SK-N-SH treated with all-trans-retinoic acid at 6 μM for 48 hours (cell line): ENCODE measurements around the gene EXOC3L2.

ENCODE experiments used
- ATAC-seq: fragments of 200-7000 bp; cut with Tn5 transposase; 3 replicates; pipeline ENCODE4 v1.9.1; 2020; ENCODE audit warnings: mild to moderate bottlenecking, moderate library complexity
- ARNTL ChIP-seq: fragments of 450-650 bp; formaldehyde crosslinking; IDR thresholded peaks from 2 replicates; pipeline ENCODE4 v1.5.0; 2020; ENCODE audit warnings: low read depth, mild to moderate bottlenecking, moderate library complexity, borderline replicate concordance
- BACH2 ChIP-seq: fragments of 250-450 bp; sonication (Bioruptor Pico); IDR thresholded peaks from 2 replicates; pipeline ENCODE4 v1.9.0; 2021; ENCODE audit warnings: mild to moderate bottlenecking, borderline replicate concordance
- CSDC2 ChIP-seq: fragments of 250-450 bp; sonication (Bioruptor Pico); IDR thresholded peaks from 2 replicates; pipeline ENCODE4 v1.5.0; 2020; ENCODE audit warnings: mild to moderate bottlenecking, moderate library complexity
- ESRRG ChIP-seq: fragments of 250-450 bp; sonication (Bioruptor Pico); IDR thresholded peaks from 2 replicates; pipeline ENCODE4 v1.6.1; 2021; ENCODE audit warnings: mild to moderate bottlenecking
- GLIS3 ChIP-seq: fragments of 250-450 bp; sonication (Bioruptor Pico); IDR thresholded peaks from 2 replicates; pipeline ENCODE4 v1.5.0; 2020; ENCODE audit warnings: mild to moderate bottlenecking, moderate library complexity
- ISL1 ChIP-seq: fragments of 250-450 bp; sonication (Bioruptor Pico); IDR thresholded peaks from 2 replicates; pipeline ENCODE4 v2.1.2; 2022; ENCODE audit warnings: mild to moderate bottlenecking, moderate library complexity
- OSR1 ChIP-seq: fragments of 250-450 bp; sonication (Bioruptor Pico); IDR thresholded peaks from 2 replicates; pipeline ENCODE4 v1.8.0; 2022; ENCODE audit warnings: moderate library complexity, mild to moderate bottlenecking, inconsistent platforms
- PPARA ChIP-seq: fragments of 250-450 bp; sonication (Bioruptor Pico); IDR thresholded peaks from 2 replicates; pipeline ENCODE4 v1.5.0; 2020; ENCODE audit warnings: mild to moderate bottlenecking, borderline replicate concordance
- RARB ChIP-seq: fragments of 250-450 bp; sonication (Bioruptor Pico); IDR thresholded peaks from 2 replicates; pipeline ENCODE4 v1.8.0; 2021; ENCODE audit warnings: mild to moderate bottlenecking, moderate library complexity
- TCF4 ChIP-seq: fragments of 250-450 bp; sonication (Bioruptor Pico); IDR thresholded peaks from 2 replicates; pipeline ENCODE4 v1.8.0; 2021; ENCODE audit warnings: mild to moderate bottlenecking, moderate library complexity, borderline replicate concordance
- TOX ChIP-seq: fragments of 250-450 bp; sonication (Bioruptor Pico); IDR thresholded peaks from 2 replicates; pipeline ENCODE4 v1.8.0; 2021; ENCODE audit warnings: mild to moderate bottlenecking, moderate library complexity, borderline replicate concordance
- ZC3H10 ChIP-seq: fragments of 250-450 bp; sonication (Bioruptor Pico); IDR thresholded peaks from 2 replicates; pipeline ENCODE4 v1.5.1; 2021; ENCODE audit warnings: mild to moderate bottlenecking, moderate library complexity
- ZFP3 ChIP-seq: fragments of 250-450 bp; sonication (Bioruptor Pico); IDR thresholded peaks from 2 replicates; pipeline ENCODE4 v1.5.0; 2020; ENCODE audit warnings: mild to moderate bottlenecking, moderate library complexity
- ZFP30 ChIP-seq: fragments of 450-650 bp; formaldehyde crosslinking; IDR thresholded peaks from 2 replicates; pipeline ENCODE4 v1.5.0; 2022; ENCODE audit warnings: mild to moderate bottlenecking, moderate library complexity
- ZNF565 ChIP-seq: fragments of 450-650 bp; formaldehyde crosslinking; conservative IDR thresholded peaks from 2 replicates; pipeline ENCODE4 v1.5.0; 2020; ENCODE audit warnings: low read depth, mild to moderate bottlenecking, moderate library complexity
- TF ChIP-seq, protein P1 (sequence below): fragments of 250-450 bp; sonication (Bioruptor Pico); IDR thresholded peaks from 2 replicates; pipeline ENCODE4 v1.8.0; 2020; ENCODE audit warnings: mild to moderate bottlenecking, moderate library complexity, borderline replicate concordance
- TF ChIP-seq, protein P2 (sequence below): fragments of 250-450 bp; sonication (Bioruptor Pico); IDR thresholded peaks from 2 replicates; pipeline ENCODE4 v1.8.0; 2021; ENCODE audit warnings: low read depth, mild to moderate bottlenecking, moderate library complexity, borderline replicate concordance
- TF ChIP-seq, protein P3 (sequence below): fragments of 250-450 bp; sonication (Bioruptor Pico); IDR thresholded peaks from 2 replicates; pipeline ENCODE4 v1.5.1; 2021; ENCODE audit warnings: mild to moderate bottlenecking, moderate library complexity
- TF ChIP-seq, protein P4 (sequence below): fragments of 250-450 bp; sonication (Bioruptor Pico); IDR thresholded peaks from 2 replicates; pipeline ENCODE4 v1.5.0; 2020; ENCODE audit warnings: mild to moderate bottlenecking, moderate library complexity

EXOC3L2 gene

DNA sequence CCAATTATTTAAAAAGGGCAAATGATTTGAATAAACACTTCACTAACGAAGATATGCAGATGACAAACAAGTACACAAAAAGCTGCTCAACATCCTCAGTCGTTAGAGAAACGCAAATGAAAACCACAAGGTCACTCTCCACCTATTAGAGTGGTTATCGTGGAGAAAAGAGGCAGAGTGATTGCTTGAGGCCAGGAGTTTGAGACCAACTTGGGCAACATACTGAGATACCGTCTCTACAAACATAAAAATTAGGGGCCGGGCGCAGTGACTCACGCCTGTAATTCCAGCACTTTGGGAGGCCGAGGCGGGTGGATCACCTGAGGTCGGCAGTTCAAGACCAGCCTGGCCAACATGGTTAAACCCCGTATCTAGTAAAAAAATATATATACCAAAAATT is 39.4 kb downstream of the EXOC3L2 start:
- ATAC-seq: no peak
- no peak for TF ChIP-seq RARB (CRISPR knock-in tag)
- TF ChIP-seq TOX (CRISPR knock-in tag): no peak
- no peak for TF ChIP-seq ISL1
- TF ChIP-seq, protein P1, sequence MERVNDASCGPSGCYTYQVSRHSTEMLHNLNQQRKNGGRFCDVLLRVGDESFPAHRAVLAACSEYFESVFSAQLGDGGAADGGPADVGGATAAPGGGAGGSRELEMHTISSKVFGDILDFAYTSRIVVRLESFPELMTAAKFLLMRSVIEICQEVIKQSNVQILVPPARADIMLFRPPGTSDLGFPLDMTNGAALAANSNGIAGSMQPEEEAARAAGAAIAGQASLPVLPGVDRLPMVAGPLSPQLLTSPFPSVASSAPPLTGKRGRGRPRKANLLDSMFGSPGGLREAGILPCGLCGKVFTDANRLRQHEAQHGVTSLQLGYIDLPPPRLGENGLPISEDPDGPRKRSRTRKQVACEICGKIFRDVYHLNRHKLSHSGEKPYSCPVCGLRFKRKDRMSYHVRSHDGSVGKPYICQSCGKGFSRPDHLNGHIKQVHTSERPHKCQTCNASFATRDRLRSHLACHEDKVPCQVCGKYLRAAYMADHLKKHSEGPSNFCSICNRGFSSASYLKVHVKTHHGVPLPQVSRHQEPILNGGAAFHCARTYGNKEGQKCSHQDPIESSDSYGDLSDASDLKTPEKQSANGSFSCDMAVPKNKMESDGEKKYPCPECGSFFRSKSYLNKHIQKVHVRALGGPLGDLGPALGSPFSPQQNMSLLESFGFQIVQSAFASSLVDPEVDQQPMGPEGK (CRISPR knock-in tag): no peak
- no peak for TF ChIP-seq BACH2 (CRISPR knock-in tag)
- no peak for TF ChIP-seq PPARA (CRISPR knock-in tag)

DNA sequence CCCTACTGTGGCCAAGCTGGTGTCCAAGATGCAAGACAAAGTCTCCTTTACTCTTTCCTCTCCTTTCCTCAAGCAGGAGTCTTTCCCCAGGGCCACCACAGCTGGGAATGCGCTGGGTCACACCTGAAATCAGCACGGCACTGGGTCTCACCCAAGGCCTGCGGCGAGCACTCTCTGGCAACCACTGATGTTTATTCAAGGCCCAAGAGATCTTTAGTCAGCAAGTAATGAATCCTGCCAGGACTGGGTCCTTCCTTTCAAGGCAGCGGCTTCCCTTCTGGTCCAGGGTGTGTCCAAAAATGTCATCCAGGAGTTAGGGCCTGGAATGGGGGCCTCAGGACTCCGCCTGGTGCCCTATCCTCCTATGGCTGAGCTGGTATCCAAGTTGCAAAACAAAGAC is 42.6 kb downstream of the EXOC3L2 start:
- ATAC-seq: no peak
- TF ChIP-seq, protein P1 (CRISPR knock-in tag): no peak
- TF ChIP-seq BACH2 (CRISPR knock-in tag): no peak
- no peak for TF ChIP-seq ARNTL (CRISPR knock-in tag)
- no peak for TF ChIP-seq CSDC2 (CRISPR knock-in tag)
- TF ChIP-seq OSR1 (CRISPR knock-in tag): no peak
- no peak for TF ChIP-seq ESRRG (CRISPR knock-in tag)
- no peak for TF ChIP-seq RARB (CRISPR knock-in tag)
- no peak for TF ChIP-seq ZNF565 (CRISPR knock-in tag)

DNA sequence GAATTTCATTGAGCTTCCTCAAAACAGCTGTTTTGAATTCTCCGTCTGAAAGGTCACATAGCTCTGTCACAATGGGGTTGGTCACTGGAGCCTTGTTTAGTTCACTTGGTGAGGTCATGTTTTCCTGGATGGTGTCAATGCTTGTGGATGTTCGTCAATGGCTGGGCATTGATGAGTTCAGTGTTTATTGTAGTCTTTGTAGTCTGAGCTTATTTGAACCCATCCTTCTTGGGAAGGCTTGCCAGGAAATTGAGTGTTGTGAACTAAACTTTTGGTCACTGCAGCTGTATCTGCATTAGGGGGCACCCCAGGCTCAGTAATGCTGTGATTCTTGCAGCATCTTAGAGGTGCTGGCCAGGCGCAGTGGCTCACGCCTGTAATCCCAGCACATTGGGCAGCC is 44.6 kb downstream of the EXOC3L2 start:
- TF ChIP-seq CSDC2 (CRISPR knock-in tag): no peak
- no peak for TF ChIP-seq BACH2 (CRISPR knock-in tag)
- TF ChIP-seq RARB (CRISPR knock-in tag): no peak
- no peak for TF ChIP-seq GLIS3 (CRISPR knock-in tag)
- TF ChIP-seq ZC3H10 (CRISPR knock-in tag): no peak
- TF ChIP-seq, protein P1 (CRISPR knock-in tag): no peak
- TF ChIP-seq, protein P2, sequence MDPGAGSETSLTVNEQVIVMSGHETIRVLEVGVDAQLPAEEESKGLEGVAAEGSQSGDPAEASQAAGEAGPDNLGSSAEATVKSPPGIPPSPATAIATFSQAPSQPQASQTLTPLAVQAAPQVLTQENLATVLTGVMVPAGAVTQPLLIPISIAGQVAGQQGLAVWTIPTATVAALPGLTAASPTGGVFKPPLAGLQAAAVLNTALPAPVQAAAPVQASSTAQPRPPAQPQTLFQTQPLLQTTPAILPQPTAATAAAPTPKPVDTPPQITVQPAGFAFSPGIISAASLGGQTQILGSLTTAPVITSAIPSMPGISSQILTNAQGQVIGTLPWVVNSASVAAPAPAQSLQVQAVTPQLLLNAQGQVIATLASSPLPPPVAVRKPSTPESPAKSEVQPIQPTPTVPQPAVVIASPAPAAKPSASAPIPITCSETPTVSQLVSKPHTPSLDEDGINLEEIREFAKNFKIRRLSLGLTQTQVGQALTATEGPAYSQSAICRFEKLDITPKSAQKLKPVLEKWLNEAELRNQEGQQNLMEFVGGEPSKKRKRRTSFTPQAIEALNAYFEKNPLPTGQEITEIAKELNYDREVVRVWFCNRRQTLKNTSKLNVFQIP: no peak
- TF ChIP-seq ARNTL (CRISPR knock-in tag): no peak
- TF ChIP-seq, protein P3, sequence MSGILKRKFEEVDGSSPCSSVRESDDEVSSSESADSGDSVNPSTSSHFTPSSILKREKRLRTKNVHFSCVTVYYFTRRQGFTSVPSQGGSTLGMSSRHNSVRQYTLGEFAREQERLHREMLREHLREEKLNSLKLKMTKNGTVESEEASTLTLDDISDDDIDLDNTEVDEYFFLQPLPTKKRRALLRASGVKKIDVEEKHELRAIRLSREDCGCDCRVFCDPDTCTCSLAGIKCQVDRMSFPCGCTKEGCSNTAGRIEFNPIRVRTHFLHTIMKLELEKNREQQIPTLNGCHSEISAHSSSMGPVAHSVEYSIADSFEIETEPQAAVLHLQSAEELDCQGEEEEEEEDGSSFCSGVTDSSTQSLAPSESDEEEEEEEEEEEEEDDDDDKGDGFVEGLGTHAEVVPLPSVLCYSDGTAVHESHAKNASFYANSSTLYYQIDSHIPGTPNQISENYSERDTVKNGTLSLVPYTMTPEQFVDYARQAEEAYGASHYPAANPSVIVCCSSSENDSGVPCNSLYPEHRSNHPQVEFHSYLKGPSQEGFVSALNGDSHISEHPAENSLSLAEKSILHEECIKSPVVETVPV (CRISPR knock-in tag): no peak
- no peak for TF ChIP-seq TOX (CRISPR knock-in tag)
- TF ChIP-seq ZFP3 (CRISPR knock-in tag): no peak
- TF ChIP-seq, protein P4, sequence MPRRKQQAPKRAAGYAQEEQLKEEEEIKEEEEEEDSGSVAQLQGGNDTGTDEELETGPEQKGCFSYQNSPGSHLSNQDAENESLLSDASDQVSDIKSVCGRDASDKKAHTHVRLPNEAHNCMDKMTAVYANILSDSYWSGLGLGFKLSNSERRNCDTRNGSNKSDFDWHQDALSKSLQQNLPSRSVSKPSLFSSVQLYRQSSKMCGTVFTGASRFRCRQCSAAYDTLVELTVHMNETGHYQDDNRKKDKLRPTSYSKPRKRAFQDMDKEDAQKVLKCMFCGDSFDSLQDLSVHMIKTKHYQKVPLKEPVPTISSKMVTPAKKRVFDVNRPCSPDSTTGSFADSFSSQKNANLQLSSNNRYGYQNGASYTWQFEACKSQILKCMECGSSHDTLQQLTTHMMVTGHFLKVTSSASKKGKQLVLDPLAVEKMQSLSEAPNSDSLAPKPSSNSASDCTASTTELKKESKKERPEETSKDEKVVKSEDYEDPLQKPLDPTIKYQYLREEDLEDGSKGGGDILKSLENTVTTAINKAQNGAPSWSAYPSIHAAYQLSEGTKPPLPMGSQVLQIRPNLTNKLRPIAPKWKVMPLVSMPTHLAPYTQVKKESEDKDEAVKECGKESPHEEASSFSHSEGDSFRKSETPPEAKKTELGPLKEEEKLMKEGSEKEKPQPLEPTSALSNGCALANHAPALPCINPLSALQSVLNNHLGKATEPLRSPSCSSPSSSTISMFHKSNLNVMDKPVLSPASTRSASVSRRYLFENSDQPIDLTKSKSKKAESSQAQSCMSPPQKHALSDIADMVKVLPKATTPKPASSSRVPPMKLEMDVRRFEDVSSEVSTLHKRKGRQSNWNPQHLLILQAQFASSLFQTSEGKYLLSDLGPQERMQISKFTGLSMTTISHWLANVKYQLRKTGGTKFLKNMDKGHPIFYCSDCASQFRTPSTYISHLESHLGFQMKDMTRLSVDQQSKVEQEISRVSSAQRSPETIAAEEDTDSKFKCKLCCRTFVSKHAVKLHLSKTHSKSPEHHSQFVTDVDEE (CRISPR knock-in tag): no peak
- TF ChIP-seq ZFP30 (CRISPR knock-in tag): no peak
- TF ChIP-seq TCF4 (CRISPR knock-in tag): no peak
- ATAC-seq: peak; percentile 76
